Measurements from ENCODE around the gene BCL11B. TPM values are rescaled to one million over a fixed set of nuclear protein-coding genes. Genes with fewer than 3 reads are reported as not detected.
A peak's percentile ranks its signal among the peaks of the same experiment; 100 is the strongest.

The BCL11B gene
- total and polyA plus RNA-seq, 2 of the 8 experiments (the other 6 are each of a cell fraction or from before 2014, with no cell fraction given) = 0.63 to 5.9 TPM

DNA sequence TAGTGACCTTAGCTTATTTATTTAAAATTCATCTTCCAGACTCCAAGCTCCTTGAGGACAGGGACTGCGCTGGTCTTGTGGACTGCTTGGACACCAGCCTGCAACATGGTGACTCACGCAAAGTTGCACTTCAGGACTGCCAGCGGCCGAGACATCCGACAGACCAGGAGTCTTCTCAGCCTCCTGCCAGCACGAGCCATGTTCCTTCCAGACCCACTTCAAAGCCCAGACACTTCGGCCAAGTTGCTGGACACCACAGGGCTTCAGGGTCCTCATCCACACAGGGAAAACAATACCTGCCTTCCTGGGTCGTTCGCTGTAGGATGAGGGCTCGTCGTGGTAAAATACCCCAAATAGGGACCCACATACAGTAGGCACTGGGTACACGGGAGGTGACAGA, 88.7 kb downstream of the BCL11B start:
- no peak overlapping the region for H2AK5ac ChIP-seq (ENCODE audit: low read depth, low read length)
- H3K79me1 ChIP-seq (ENCODE audit: low read depth, low read length) = no peaks in the 10 kb centered on the region; the same call in none of the 2 replicates

More for the DNA sequence above, 88.7 kb downstream of the BCL11B start:
- 95% methylated on average over 12 of the region's 12 CpGs; no CpG with 5 or more reads in 1 of the 2 experiments for WGBS, 2 experiments (ENCODE audit: extremely low coverage in 1 of 2, insufficient coverage in 1 of 2, insufficient read length in 1 of 2, insufficient replicate concordance in 2 of 2, low coverage in 1 of 2, low lambda C conversion rate in 2 of 2, missing lambda C conversion rate in 1 of 2)
- Histone ChIP-seq H2BK120ac (replicated peaks; ENCODE audit: low read depth, low read length) (no peak overlapping the region), H3K23ac (ENCODE audit: insufficient read length) (no peak overlapping the region), H3K4ac (replicated peaks; ENCODE audit: insufficient read length, low read depth, low read length) (no peak overlapping the region), H2BK12ac (ENCODE audit: low read depth, low read length) (peak overlapping the region; percentile 60; the same call in 1 of the 2 replicates), H4K5ac (ENCODE audit: insufficient read length, low read depth, low read length) (no peak overlapping the region), H2BK5ac (ENCODE audit: low read depth, low read length) (no peak overlapping the region; the same call in 1 of the 2 replicates), H2AFZ (ENCODE audit: low read length) (no peak overlapping the region), H3K36me3 (ENCODE audit: control insufficient read depth in 2 of 4, insufficient read depth in 4 of 4, low read length in 3 of 4) (no peaks in the 10 kb centered on the region), H3K4me1 (replicated peaks in 1 of 4; ENCODE audit: control insufficient read depth in 3 of 4, insufficient read depth in 4 of 4, low read length in 3 of 4) (peaks cover 0 to 3% (median 1%) of the 10 kb centered on the region in 4 experiments; a peak in 4 of 7 replicates), H3K4me3 (ENCODE audit: extremely low read depth in 1 of 4, insufficient read depth in 2 of 4, low read depth in 3 of 4, low read length in 4 of 4) (no peak overlapping the region), H3K9ac (replicated peaks in 1 of 4; ENCODE audit: extremely low read depth in 1 of 4, low read depth in 3 of 4, low read length in 3 of 4) (no peak overlapping the region; a peak in 1 of 7 replicates), H3K4me2 (ENCODE audit: insufficient read depth in 1 of 2, low read depth in 2 of 2, low read length in 2 of 2) (no peak overlapping the region), H3K79me2 (ENCODE audit: control insufficient read depth in 1 of 2, insufficient read depth in 2 of 2, low read length in 2 of 2) (peaks cover 0 to 13% of the 10 kb centered on the region in 2 experiments; a peak in 2 of 4 replicates), H3K23me2 (ENCODE audit: low read depth, low read length) (no peaks in the 10 kb centered on the region), H3K56ac (replicated peaks; ENCODE audit: insufficient read length, low read depth, low read length) (no peak overlapping the region), H3K9me3 (ENCODE audit: insufficient read depth in 2 of 2, low read depth in 1 of 2, low read length in 1 of 2) (no peaks in the 10 kb centered on the region), H3K14ac (ENCODE audit: insufficient read length) (no peak overlapping the region), H4K20me1 (replicated peaks in 1 of 2; ENCODE audit: control insufficient read depth in 1 of 2, insufficient read depth in 2 of 2, low read length in 2 of 2) (peaks cover 0 to 2% of the 10 kb centered on the region in 2 experiments), H3K27me3 (replicated peaks in 1 of 4; ENCODE audit: control insufficient read depth in 3 of 4, extremely low read depth in 1 of 4, insufficient read depth in 3 of 4, low read length in 3 of 4) (no peaks in the 10 kb centered on the region), H2BK20ac (ENCODE audit: low read length) (no peak overlapping the region), H3K27ac (ENCODE audit: low read depth, low read length) (no peak overlapping the region), H3K18ac (ENCODE audit: extremely low read depth, low read length) (no peak overlapping the region; the same call in 1 of the 2 replicates), H4K91ac (replicated peaks; ENCODE audit: insufficient read length, low read length) (no peak overlapping the region), H2BK15ac (ENCODE audit: low read length) (no peak overlapping the region), H4K8ac (ENCODE audit: extremely low read depth, insufficient read depth, low read length) (peak overlapping the region; percentile 66)
- ChIA-PET POLR2A (ENCODE audit: partially characterized antibody) (interaction anchor here (0.6 kb wide), 1 partner anchor 147 kb away, joined by 3 read pairs; no protein-coding TSS in a partner anchor), CTCF (ENCODE audit: partially characterized antibody) (interaction anchor here (1.3 kb wide), 1 partner anchor 8 kb away, joined by 3 read pairs; no protein-coding TSS in a partner anchor)
- FAIRE-seq = no peak
- no peak for TF ChIP-seq CTBP2 (IDR thresholded peaks at IDR 0.05; ENCODE audit: borderline replicate concordance, insufficient read depth, insufficient read length, low read length)
- TF ChIP-seq CEBPB (IDR thresholded peaks at IDR 0.05; ENCODE audit: low read depth, low read length) = no peak
- DNase-seq (ENCODE audit: low read depth in 1 of 2, low spot score in 2 of 2) = no peak

All from H1 (cell line).